GM12864 (cell line): ENCODE results near the gene PCDH9.

Experiments used
- DNase-seq: peaks from one replicate; pipeline ENCODE4 v3.0.0-alpha.2; 2011; ENCODE audit warnings: low read depth
- H3K4me3 ChIP-seq: 2 replicates; pipeline ENCODE4 v1.5.1; 2011; ENCODE audit warnings: mild to moderate bottlenecking, low read depth, low read length, control low read depth
- CTCF ChIP-seq: IDR thresholded peaks from 2 replicates; pipeline ENCODE4 v1.5.1; 2011; ENCODE audit warnings: low read depth, mild to moderate bottlenecking, moderate library complexity, low read length, control low read depth, inconsistent platforms; ENCODE audit errors: missing control alignments

Gene PCDH9

DNA sequence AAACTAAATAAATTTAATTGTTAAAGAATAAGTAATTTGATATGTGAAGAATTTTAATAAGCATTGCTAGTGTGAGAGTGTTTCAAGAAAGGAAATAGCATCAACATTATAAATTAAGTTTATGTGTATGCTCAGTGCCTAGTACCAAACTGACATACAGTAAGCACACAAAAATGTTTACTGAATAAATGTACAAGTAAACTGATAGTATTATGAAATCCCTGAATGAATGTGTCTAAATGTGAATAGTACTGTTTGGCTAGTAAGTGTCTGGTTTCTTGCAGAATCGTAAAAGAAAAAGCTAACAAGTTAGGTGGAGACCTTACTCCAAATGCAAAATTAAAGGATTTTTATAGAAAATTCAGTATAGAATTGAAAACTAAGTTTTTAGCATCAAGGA is 233.6 kb downstream of the PCDH9 start:
- DNase-seq, result no peak
- TF ChIP-seq CTCF, result no peak
- H3K4me3 ChIP-seq, result no peak overlapping the region

- H3K4me3 ChIP-seq, result no peak overlapping the region
- no peak for DNase-seq
- TF ChIP-seq CTCF, result no peak
These were observed 234.9 kb downstream of the PCDH9 start for GRCh38 chr13:66995203-66995611.

- TF ChIP-seq CTCF, result no peak
- no peak overlapping the region for H3K4me3 ChIP-seq
- DNase-seq, result no peak
These were observed 235.5 kb downstream of the PCDH9 start for GRCh38 chr13:66994517-66995202.

GRCh38 chr13:66994097-66994496 is 236.0 kb downstream of the PCDH9 start:
- DNase-seq, result peak; percentile 8
- no peak overlapping the region for H3K4me3 ChIP-seq
- TF ChIP-seq CTCF, result peak; percentile 63

GRCh38 chr13:66992719-66993118 is 237.4 kb downstream of the PCDH9 start:
- DNase-seq, result no peak
- H3K4me3 ChIP-seq, result no peak overlapping the region
- TF ChIP-seq CTCF, result no peak

DNA sequence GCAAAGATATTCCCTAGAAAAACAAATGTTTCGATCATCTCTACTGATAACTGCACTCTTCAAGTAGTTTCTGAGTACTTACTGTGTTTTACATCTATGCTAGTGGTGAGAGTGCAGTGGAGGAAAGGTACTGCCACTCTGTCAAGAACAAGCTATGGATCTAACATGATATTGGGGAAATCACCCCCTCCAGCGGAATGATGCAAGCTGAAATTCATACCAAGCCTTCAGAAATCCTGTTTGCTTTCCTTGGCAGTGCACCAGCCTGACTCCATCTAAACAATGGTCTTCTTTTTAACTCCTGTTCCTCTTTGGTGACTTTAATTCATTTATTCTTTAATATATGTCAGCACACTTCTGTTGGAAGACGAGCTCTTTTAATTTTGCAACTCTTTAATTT is 238.0 kb downstream of the PCDH9 start:
- no peak for DNase-seq
- no peak for TF ChIP-seq CTCF
- H3K4me3 ChIP-seq, result no peak overlapping the region

- no peak for TF ChIP-seq CTCF
- DNase-seq, result no peak
- H3K4me3 ChIP-seq, result no peak overlapping the region
These were observed 245.9 kb downstream of the PCDH9 start for GRCh38 chr13:66984241-66984640.
